ENCODE data around the gene FBLN5. TPM values are rescaled to one million over a fixed set of nuclear protein-coding genes. Genes with fewer than 3 reads are reported as not detected.

Gene FBLN5
- total RNA-seq, 5 donors from 2014 or later (not counting 1 experiment from before 2014, with no cell fraction given): 4.2 to 19.5 (median 9.5) TPM

DNA sequence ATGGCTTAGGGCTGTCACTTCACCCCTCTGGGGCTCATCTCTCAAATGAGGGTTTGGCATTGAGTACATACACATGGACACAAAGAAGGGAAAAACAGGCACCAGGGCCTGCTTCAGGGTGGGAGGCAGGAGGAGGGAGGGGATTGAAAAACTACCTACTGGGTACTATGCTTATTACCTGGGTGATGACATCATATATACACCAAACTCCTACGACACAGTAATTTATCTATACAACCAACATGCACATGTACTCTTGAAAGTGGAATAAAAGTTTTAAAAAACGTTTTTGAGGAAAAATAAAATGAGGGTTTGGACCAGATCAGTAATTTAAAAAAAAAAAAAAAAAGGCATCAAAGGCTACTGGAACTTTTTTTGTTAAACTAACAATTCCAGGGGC lies 76.6 kb downstream of the FBLN5 start:
- no CpG with 5 or more reads among the region's 2 CpGs for WGBS (ENCODE audit: insufficient coverage)
- CTCF ChIA-PET: no interaction called here
- Histone ChIP-seq H3K36me3 (ENCODE audit: control insufficient read depth in 2 of 2, extremely low read depth in 1 of 2, insufficient read depth in 1 of 2, low read length in 1 of 2) (no peaks in the 10 kb centered on the region), H3K27me3 (replicated peaks in 1 of 2; ENCODE audit: control insufficient read depth in 2 of 2, extremely low read depth in 1 of 2, insufficient read depth in 2 of 2, low read length in 1 of 2) (no peaks in the 10 kb centered on the region), H3K9me3 (no peaks in the 10 kb centered on the region), H3K4me1 (ENCODE audit: control insufficient read depth in 1 of 2, extremely low read depth in 1 of 2, insufficient read depth in 2 of 2, low read length in 2 of 2) (peaks cover 72 to 88% of the 10 kb centered on the region in 2 experiments), H3K27ac (ENCODE audit: low read length) (peak overlapping the region; percentile 90), H3K4me3 (ENCODE audit: control insufficient read depth in 1 of 2, extremely low read depth in 1 of 2, low read length in 1 of 2) (no peak overlapping the region)
- peak overlapping the region; percentile 63 to 86 (median 73) for H3K4me3 Mint-ChIP-seq
- DNase-seq (no peak), ATAC-seq (replicated peaks in 1 of 4) (no peak)
- H3K4me1 Mint-ChIP-seq: peaks cover 93 to 95% (median 94%) of the 10 kb centered on the region in 3 donors
- no peaks in the 10 kb centered on the region for H3K9me3 Mint-ChIP-seq
- POLR2A ChIA-PET: interaction anchor here in 1 of 2 donors (1.4 kb wide), 1 partner anchor 8 kb away, joined by 15 read pairs; no protein-coding TSS in a partner anchor
- H3K27me3 Mint-ChIP-seq: no peaks in the 10 kb centered on the region
- H3K36me3 Mint-ChIP-seq: peaks cover 8% of the 10 kb centered on the region
- H3K27ac Mint-ChIP-seq: peak overlapping the region; percentile 100

DNA sequence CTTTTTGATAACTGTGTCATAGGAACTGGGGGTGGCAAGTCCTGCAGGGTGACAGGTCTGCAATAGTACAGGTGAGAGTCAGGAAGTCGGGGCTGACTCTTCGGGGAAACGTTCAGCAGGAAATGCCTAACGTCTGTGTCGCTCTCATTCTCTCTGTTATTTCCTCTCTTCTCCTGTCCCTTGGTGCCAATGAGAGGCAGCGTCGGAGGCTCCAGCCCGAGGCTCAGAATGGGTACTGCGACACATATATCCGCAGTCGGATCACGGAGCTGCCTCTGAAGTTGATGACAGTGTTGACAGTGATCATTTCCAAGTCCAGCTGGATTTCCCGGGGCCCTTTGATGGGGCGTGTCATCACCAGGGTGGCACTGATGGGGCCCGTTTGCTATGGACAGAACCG lies 77.5 kb downstream of the FBLN5 start:
- no peaks in the 10 kb centered on the region for H3K36me3 ChIP-seq (ENCODE audit: control insufficient read depth in 2 of 2, extremely low read depth in 1 of 2, insufficient read depth in 1 of 2, low read length in 1 of 2)
- DNase-seq: peak; percentile 50 to 92 (median 76)
- Mint-ChIP-seq H3K4me3 (peak overlapping the region; percentile 63 to 86 (median 73)), H3K4me1 (peaks cover 86 to 89% (median 88%) of the 10 kb centered on the region in 3 donors), H3K9me3 (no peaks in the 10 kb centered on the region), H3K27me3 (no peaks in the 10 kb centered on the region), H3K27ac (peak overlapping the region; percentile 100), H3K36me3 (peaks cover 12% of the 10 kb centered on the region)
- peak overlapping the region; percentile 90 for H3K27ac ChIP-seq (ENCODE audit: low read length)
- 3% methylated on average over 16 of the region's 16 CpGs for WGBS (ENCODE audit: insufficient coverage)
- ChIA-PET POLR2A (interaction anchor here in 1 of 2 donors (0.7 kb wide), 1 partner anchor 108 kb away, joined by 4 read pairs; no protein-coding TSS in a partner anchor), CTCF (interaction anchor here in 1 of 2 donors (1.0 kb wide), 1 partner anchor 41 kb away, joined by 3 read pairs; no protein-coding TSS in a partner anchor)
- H3K4me1 ChIP-seq (ENCODE audit: control insufficient read depth in 1 of 2, extremely low read depth in 1 of 2, insufficient read depth in 2 of 2, low read length in 2 of 2): peaks cover 65 to 84% of the 10 kb centered on the region in 2 experiments
- peak; percentile 50 to 64 (median 58) for ATAC-seq (replicated peaks in 1 of 4)
- H3K4me3 ChIP-seq (ENCODE audit: control insufficient read depth in 1 of 2, extremely low read depth in 1 of 2, low read length in 1 of 2): peak overlapping the region; percentile 29 to 31
- H3K27me3 ChIP-seq (replicated peaks in 1 of 2; ENCODE audit: control insufficient read depth in 2 of 2, extremely low read depth in 1 of 2, insufficient read depth in 2 of 2, low read length in 1 of 2): no peaks in the 10 kb centered on the region
- no peaks in the 10 kb centered on the region for H3K9me3 ChIP-seq

DNA sequence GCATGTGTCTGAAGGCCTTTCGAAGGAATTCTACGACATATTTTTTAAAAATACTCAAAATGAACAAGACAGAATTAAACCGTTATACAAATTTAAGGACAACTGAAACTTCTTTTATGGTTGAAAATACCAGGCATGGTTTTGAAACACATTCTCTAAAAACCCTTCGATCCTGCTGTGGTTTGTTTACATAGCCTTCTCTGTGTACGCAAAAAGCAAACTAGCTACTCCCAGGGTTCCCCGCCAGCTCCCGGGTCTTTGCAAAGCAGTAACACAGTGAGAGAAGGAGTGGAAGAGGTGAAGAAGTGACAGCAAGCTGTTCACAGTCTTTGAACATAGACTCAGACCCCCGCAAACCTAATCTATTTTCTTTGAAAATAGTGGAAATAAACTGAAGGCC lies 77.9 kb downstream of the FBLN5 start:
- POLR2A ChIA-PET: interaction anchor here (0.5 to 0.9 kb wide), 5 partner anchors 10 to 247 kb away, joined by 3 to 6 read pairs (median 4); no protein-coding TSS in a partner anchor
- Histone ChIP-seq H3K27ac (ENCODE audit: low read length) (peak overlapping the region; percentile 90), H3K4me3 (ENCODE audit: control insufficient read depth in 1 of 2, extremely low read depth in 1 of 2, low read length in 1 of 2) (peak overlapping the region in 1 of 2 donors; percentile 31), H3K27me3 (replicated peaks in 1 of 2; ENCODE audit: control insufficient read depth in 2 of 2, extremely low read depth in 1 of 2, insufficient read depth in 2 of 2, low read length in 1 of 2) (no peaks in the 10 kb centered on the region), H3K9me3 (no peaks in the 10 kb centered on the region), H3K36me3 (ENCODE audit: control insufficient read depth in 2 of 2, extremely low read depth in 1 of 2, insufficient read depth in 1 of 2, low read length in 1 of 2) (no peaks in the 10 kb centered on the region), H3K4me1 (ENCODE audit: control insufficient read depth in 1 of 2, extremely low read depth in 1 of 2, insufficient read depth in 2 of 2, low read length in 2 of 2) (peaks cover 63 to 84% of the 10 kb centered on the region in 2 experiments)
- CTCF ChIA-PET: interaction anchor here in 1 of 2 donors (0.7 to 1.0 kb wide), 2 partner anchors 42 to 1236 kb away, joined by 3 to 4 read pairs; no protein-coding TSS in a partner anchor
- Mint-ChIP-seq H3K36me3 (peaks cover 13% of the 10 kb centered on the region), H3K27ac (peak overlapping the region; percentile 100), H3K4me1 (peaks cover 84 to 87% (median 86%) of the 10 kb centered on the region in 3 donors), H3K9me3 (no peaks in the 10 kb centered on the region), H3K27me3 (no peaks in the 10 kb centered on the region), H3K4me3 (peak overlapping the region; percentile 63 to 86 (median 73))
- ATAC-seq (replicated peaks in 1 of 4) (peak in 2 of 4 experiments; percentile 0 to 5), DNase-seq (peak in 3 of 35 experiments; percentile 14 to 25 (median 15))
- 0% methylated on average over 1 of the region's 8 CpGs for WGBS (ENCODE audit: insufficient coverage)

DNA sequence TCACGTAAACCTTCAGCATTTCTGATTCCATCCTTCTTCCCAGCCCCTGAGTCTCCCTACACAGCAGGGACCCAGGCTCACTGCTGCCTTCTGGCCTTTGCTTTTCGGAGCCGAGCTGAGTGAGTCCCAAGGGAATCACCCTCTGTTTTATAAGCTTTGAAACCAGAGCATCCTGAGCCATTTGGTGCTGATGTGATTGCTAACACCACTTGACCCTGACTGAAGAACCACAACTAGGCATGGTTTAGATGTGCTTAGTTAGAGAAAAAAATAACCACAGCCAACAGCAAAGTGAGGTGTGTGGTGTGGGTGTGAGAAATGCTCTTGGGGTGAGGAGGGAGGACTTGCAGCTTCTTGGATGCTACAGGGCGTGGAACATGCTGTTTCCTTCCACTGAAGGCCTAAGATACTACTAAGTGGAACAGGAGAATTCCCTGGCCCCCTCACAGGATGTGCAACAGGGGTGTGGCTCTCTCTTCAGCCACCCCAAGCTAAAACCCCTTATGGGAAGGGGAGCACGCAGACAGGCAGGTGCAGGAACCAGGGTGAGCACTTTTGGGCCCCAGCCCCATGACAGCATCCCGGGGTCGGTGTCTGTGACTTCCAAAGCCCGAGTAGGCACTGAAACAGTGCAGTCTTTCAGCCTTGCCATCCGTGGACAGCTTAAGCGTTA lies 80.0 kb downstream of the FBLN5 start, which contains the start of gene TC2N:
Gene TC2N, minus strand, starts transcription at position 221 of the 673 bp plus-strand sequence. CDS start 53,767 bp downstream, outside the sequence.
- Histone ChIP-seq H3K4me1 (ENCODE audit: control insufficient read depth in 1 of 2, extremely low read depth in 1 of 2, insufficient read depth in 2 of 2, low read length in 2 of 2) (peaks cover 64 to 80% of the 10 kb centered on the region in 2 experiments), H3K27ac (ENCODE audit: low read length) (peak within 1 kb of the TSS; percentile 90), H3K4me3 (ENCODE audit: control insufficient read depth in 1 of 2, extremely low read depth in 1 of 2, low read length in 1 of 2) (peak within 1 kb of the TSS; percentile 67 to 83), H3K36me3 (ENCODE audit: control insufficient read depth in 2 of 2, extremely low read depth in 1 of 2, insufficient read depth in 1 of 2, low read length in 1 of 2) (peaks cover 0 to under 1% of the 10 kb centered on the region in 2 donors), H3K27me3 (replicated peaks in 1 of 2; ENCODE audit: control insufficient read depth in 2 of 2, extremely low read depth in 1 of 2, insufficient read depth in 2 of 2, low read length in 1 of 2) (no peaks in the 10 kb centered on the region), H3K9me3 (no peaks in the 10 kb centered on the region)
- CTCF ChIA-PET: interaction anchor here (1.1 to 1.7 kb wide), 3 partner anchors 9 to 44 kb away, joined by 3 to 13 read pairs (median 4); no protein-coding TSS in a partner anchor
- H3K4me3 Mint-ChIP-seq: peak within 1 kb of the TSS; percentile 86 to 97 (median 97)
- peak within 1 kb of the TSS; percentile 100 for H3K27ac Mint-ChIP-seq
- peak; percentile 50 to 62 (median 54) for ATAC-seq (replicated peaks in 1 of 4)
- 29% methylated on average over 6 of the region's 10 CpGs for WGBS (ENCODE audit: insufficient coverage)
- H3K4me1 Mint-ChIP-seq: peaks cover 83 to 88% (median 85%) of the 10 kb centered on the region in 3 donors
- peak in 34 of 35 experiments; percentile 31 to 78 (median 56) for DNase-seq
- peaks cover 30% of the 10 kb centered on the region for H3K36me3 Mint-ChIP-seq
- no peaks in the 10 kb centered on the region for H3K27me3 Mint-ChIP-seq
- no peaks in the 10 kb centered on the region for H3K9me3 Mint-ChIP-seq
- POLR2A ChIA-PET: interaction anchor here (0.5 to 0.9 kb wide), 3 partner anchors 9 to 357 kb away, joined by 3 to 4 read pairs (median 3); no protein-coding TSS in a partner anchor

DNA sequence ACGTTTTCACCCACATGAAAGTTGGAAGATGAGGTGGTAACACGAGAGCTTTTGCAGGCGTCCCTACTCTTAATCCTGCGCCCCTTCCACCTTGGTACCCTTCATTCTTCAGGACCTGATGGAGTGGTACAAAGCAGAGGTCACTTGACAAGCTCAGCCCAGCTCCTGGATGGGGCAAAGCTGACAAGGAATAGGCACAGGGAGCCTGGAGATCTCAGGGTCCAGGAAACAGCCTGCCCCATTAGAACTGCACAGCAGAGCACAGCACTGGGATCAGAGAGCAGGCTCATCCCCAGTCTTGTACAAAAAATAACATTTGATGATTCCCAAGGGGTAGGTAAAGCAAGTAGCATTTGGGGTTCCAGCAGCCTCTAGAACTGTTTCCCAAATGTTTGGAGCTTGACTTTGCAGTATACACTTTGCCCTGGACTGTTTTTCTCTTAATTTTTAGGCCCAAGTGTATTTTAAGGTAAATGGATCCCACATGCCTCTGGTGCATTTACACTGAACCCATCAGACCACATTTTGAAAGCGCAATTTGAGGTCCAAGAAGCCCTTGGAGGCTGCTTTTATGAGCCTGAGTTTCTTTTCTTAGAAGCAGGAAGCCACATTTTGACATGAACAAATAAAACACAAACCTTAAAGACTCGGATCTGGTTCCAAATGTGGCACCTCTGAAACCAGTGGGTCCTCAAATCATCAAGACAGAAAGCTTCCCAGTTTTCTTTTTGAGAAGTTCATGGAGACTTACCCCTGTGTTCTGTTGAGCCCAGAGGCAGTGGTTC lies 80.8 kb downstream of the FBLN5 start:
- no peaks in the 10 kb centered on the region for H3K9me3 Mint-ChIP-seq
- 0% methylated on average over 2 of the region's 6 CpGs for WGBS (ENCODE audit: insufficient coverage)
- H3K9me3 ChIP-seq: no peaks in the 10 kb centered on the region
- peak overlapping the region; percentile 90 for H3K27ac ChIP-seq (ENCODE audit: low read length)
- H3K27ac Mint-ChIP-seq: peak overlapping the region; percentile 100
- H3K27me3 Mint-ChIP-seq: no peaks in the 10 kb centered on the region
- DNase-seq (peak in 2 of 35 experiments; percentile 33 to 47), ATAC-seq (replicated peaks in 1 of 4) (peak; percentile 11 to 26 (median 15))
- peaks cover 84 to 87% (median 85%) of the 10 kb centered on the region in 3 donors for H3K4me1 Mint-ChIP-seq
- peaks cover 30% of the 10 kb centered on the region for H3K36me3 Mint-ChIP-seq
- no peaks in the 10 kb centered on the region for H3K27me3 ChIP-seq (replicated peaks in 1 of 2; ENCODE audit: control insufficient read depth in 2 of 2, extremely low read depth in 1 of 2, insufficient read depth in 2 of 2, low read length in 1 of 2)
- peaks cover 61 to 80% of the 10 kb centered on the region in 2 experiments for H3K4me1 ChIP-seq (ENCODE audit: control insufficient read depth in 1 of 2, extremely low read depth in 1 of 2, insufficient read depth in 2 of 2, low read length in 2 of 2)
- H3K4me3 Mint-ChIP-seq: peak overlapping the region; percentile 86 to 97 (median 97)
- CTCF ChIA-PET: interaction anchor here (1.1 to 1.7 kb wide), 2 partner anchors 8 to 44 kb away, joined by 3 to 13 read pairs; no protein-coding TSS in a partner anchor
- H3K4me3 ChIP-seq (ENCODE audit: control insufficient read depth in 1 of 2, extremely low read depth in 1 of 2, low read length in 1 of 2): peak overlapping the region; percentile 67 to 83
- peaks cover 0 to 3% of the 10 kb centered on the region in 2 donors for H3K36me3 ChIP-seq (ENCODE audit: control insufficient read depth in 2 of 2, extremely low read depth in 1 of 2, insufficient read depth in 1 of 2, low read length in 1 of 2)
- POLR2A ChIA-PET: interaction anchor here in 1 of 2 donors (0.9 kb wide), 1 partner anchor 80 kb away, joined by 3 read pairs; no protein-coding TSS in a partner anchor

Measured in T-cell (primary cell).